Kidney (tissue), 14 donors: ENCODE data around the gene IMMP2L. TPM values are rescaled to one million over a fixed set of nuclear protein-coding genes. Genes with fewer than 3 reads are reported as not detected.
"Not testable (repeated sequence)": the region's sequence is repeated elsewhere in the genome, so short reads cannot be mapped to it uniquely, and the experiment has no call there.

Source experiments
- DNase-seq, 5 donors: peaks; one replicate each; pipeline ENCODE4 v3.0.0-alpha.2; 2013 to 2020
- FAIRE-seq: peaks from 2 replicates; lab custom pipeline; 2012; peaks lifted over from hg19 to GRCh38; lab: Jason Lieb, UNC
- H3K27ac ChIP-seq, 2 donors: one replicate each; pipeline ENCODE4 v1.7.0; 2013; ENCODE audit warnings: low read depth in 2 of 2, low read length in 2 of 2, inconsistent platforms in 1 of 2
- H3K27me3 ChIP-seq: one replicate; pipeline ENCODE4 v1.7.1; 2013; ENCODE audit warnings: low read length, inconsistent platforms; ENCODE audit not compliant: control insufficient read depth, insufficient read depth
- H3K36me3 ChIP-seq, 3 donors: one replicate each; pipeline versions ENCODE4 v1.7.0 to v1.7.1; 2013; ENCODE audit warnings: low read length in 3 of 3, control low read depth in 1 of 3, inconsistent platforms in 1 of 3; ENCODE audit not compliant: insufficient read depth in 3 of 3, control insufficient read depth in 2 of 3
- H3K4me1 ChIP-seq, 3 donors: one replicate each; pipeline versions ENCODE4 v1.7.0 to v1.7.1; 2013; ENCODE audit warnings: low read length in 3 of 3, inconsistent platforms in 1 of 3, low read depth in 1 of 3; ENCODE audit not compliant: control insufficient read depth in 2 of 3, insufficient read depth in 2 of 3
- H3K4me3 ChIP-seq, 3 donors: one replicate each; pipeline versions ENCODE4 v1.7.0 to v1.8.1; 2013; ENCODE audit warnings: low read length in 3 of 3, control low read depth in 1 of 3, inconsistent platforms in 1 of 3
- H3K9ac ChIP-seq, 3 donors: one replicate each; pipeline versions ENCODE4 v1.7.0 to v1.7.1; 2013; ENCODE audit warnings: low read length in 3 of 3, control low read depth in 1 of 3, inconsistent platforms in 1 of 3
- H3K9me3 ChIP-seq, 3 donors: one replicate each; pipeline versions ENCODE4 v1.7.0 to v1.7.1; 2013; ENCODE audit warnings: low read length in 3 of 3, control low read depth in 1 of 3, inconsistent platforms in 1 of 3; ENCODE audit not compliant: control insufficient read depth in 2 of 3, insufficient read depth in 1 of 3
- intact Hi-C: fragments of 100-400 bp; cut with DNase I; formaldehyde crosslinking; loops from one replicate; pipeline ENCODE4 v1.11.1; 2022
- polyA plus RNA-seq: library from polyadenylated mRNA; stranded (reverse); fragments of 350-450 nt; fragmentation: Illumina TruSeq; extraction: RNeasy Lipid Tissue Mini Kit (QIAGEN cat#74804); gene quantifications from one replicate; pipeline ENCODE4 v1.2.3, GENCODE V29; 2014; ENCODE audit warnings: low read depth, low replicate concordance; ENCODE audit not compliant: insufficient read depth
- total RNA-seq: library from RNA; stranded (reverse); fragmentation: NEBNext Ultra II Directional; extraction: Animal tissue kit (Norgen Biotek cat#: 25700); gene quantifications from one replicate; pipeline ENCODE4 v1.2.1, GENCODE V29; 2021
- TF ChIP-seq, protein P1 (sequence below): IDR thresholded peaks from 3 replicates; pipeline ENCODE4 v1.5.1; 2012; ENCODE audit warnings: mild to moderate bottlenecking, moderate library complexity, borderline replicate concordance; ENCODE audit not compliant: insufficient read depth; ENCODE audit errors: extremely low read depth
- donor health status: control.
- donor health status: control.
- donor health status: control.
- donor health status: control.
- donor health status: control.
- donor health status: DM: yes; HTN: yes; CAD: no.
- donor health status: Normal renal cell carcinoma (clear cell type).

The IMMP2L gene
- total and polyA plus RNA-seq, 2 donors from 2014 or later = 46.4 to 52.1 TPM

DNA sequence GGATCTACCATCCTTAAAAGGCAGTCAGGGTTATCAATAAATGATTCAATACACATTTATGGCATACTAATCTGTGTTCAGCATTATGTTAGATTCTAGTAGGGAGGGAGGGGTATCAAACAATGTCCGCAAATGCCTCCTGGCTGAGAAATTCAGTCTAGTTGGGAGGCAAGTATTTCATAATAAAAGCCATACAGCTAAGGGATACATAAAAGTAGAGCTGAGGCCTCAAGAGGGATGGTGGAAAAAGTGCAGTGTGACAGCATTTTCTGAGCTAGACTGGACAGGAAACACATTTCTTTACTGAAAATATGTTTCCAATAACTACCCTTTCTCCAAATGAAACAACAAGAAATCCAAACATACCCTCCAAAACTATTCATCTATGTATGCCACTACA is 624.1 kb downstream of the IMMP2L start:
- Histone ChIP-seq H3K9me3 (no peaks in the 10 kb centered on the region), H3K27ac (no peak overlapping the region), H3K4me1 (no peaks in the 10 kb centered on the region), H3K4me3 (no peak overlapping the region), H3K9ac (no peak overlapping the region), H3K36me3 (no peaks in the 10 kb centered on the region), H3K27me3 (no peaks in the 10 kb centered on the region)
- intact Hi-C loops = no loop called here
- no peak for FAIRE-seq
- TF ChIP-seq, protein P1, sequence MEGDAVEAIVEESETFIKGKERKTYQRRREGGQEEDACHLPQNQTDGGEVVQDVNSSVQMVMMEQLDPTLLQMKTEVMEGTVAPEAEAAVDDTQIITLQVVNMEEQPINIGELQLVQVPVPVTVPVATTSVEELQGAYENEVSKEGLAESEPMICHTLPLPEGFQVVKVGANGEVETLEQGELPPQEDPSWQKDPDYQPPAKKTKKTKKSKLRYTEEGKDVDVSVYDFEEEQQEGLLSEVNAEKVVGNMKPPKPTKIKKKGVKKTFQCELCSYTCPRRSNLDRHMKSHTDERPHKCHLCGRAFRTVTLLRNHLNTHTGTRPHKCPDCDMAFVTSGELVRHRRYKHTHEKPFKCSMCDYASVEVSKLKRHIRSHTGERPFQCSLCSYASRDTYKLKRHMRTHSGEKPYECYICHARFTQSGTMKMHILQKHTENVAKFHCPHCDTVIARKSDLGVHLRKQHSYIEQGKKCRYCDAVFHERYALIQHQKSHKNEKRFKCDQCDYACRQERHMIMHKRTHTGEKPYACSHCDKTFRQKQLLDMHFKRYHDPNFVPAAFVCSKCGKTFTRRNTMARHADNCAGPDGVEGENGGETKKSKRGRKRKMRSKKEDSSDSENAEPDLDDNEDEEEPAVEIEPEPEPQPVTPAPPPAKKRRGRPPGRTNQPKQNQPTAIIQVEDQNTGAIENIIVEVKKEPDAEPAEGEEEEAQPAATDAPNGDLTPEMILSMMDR = no peak
- peak in 1 of 5 donors; percentile 20 for DNase-seq

DNA sequence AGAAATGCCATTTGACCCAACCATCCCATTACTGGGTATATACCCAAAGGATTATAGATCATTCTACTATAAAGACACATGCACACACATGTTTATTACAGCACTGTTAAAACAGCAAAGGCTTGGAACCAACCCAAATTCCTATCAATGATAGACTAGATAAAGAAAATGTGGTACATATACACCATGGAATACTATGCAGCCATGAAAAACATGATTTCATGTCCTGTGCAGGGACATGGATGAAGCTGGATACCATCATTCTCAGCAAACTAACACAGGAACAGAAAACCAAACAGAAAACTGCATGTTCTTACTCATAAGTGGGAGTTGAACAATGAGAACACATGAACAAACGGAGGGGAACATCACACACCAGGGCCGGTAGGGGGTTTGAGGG is 625.6 kb downstream of the IMMP2L start:
- H3K9ac ChIP-seq, H3K27me3 ChIP-seq, intact Hi-C loops, H3K36me3 ChIP-seq, H3K4me1 ChIP-seq, FAIRE-seq, H3K27ac ChIP-seq, H3K9me3 ChIP-seq, H3K4me3 ChIP-seq, DNase-seq: not testable (repeated sequence)

DNA sequence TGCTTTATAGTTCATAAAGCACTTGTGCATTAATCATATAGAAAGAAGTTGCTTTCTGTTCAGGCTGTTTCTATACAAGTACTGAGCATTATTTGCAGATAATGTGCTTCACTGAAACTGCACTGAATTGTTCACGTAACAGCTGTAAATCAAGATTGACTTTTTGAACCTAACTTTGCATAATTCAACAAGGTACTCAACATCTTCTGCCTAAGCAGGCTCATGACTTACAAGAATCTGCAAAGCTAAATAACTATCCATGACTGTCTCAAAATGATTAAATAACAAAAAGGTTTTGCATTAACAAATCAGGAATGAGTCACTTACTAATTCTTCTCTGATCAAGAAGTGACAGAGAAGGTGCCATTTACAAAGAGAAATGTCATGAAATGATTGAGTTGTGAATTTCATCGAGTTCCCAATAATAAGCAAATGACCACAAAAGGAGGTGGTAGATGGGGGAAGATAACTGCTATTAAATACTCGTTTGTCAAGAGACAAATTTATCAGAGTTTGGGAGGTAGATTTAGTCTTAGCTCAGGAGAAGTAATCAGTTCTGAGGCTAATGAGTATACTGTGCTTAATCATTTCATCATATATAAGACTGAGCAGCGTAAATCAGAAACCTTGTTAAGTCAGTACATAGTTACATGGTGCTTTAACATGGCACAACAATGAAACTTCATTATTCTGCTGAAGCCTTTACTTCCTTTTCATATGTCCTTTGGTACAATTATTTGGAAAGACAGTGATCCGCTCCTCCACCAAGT is 632.6 kb downstream of the IMMP2L start:
- H3K4me1 ChIP-seq = no peaks in the 10 kb centered on the region
- no peaks in the 10 kb centered on the region for H3K27me3 ChIP-seq
- TF ChIP-seq, protein P1 = no peak
- intact Hi-C loops = no loop called here
- H3K27ac ChIP-seq = no peak overlapping the region
- no peak for DNase-seq
- FAIRE-seq = no peak
- H3K9ac ChIP-seq = no peak overlapping the region
- H3K9me3 ChIP-seq = no peaks in the 10 kb centered on the region
- no peaks in the 10 kb centered on the region for H3K36me3 ChIP-seq
- no peak overlapping the region for H3K4me3 ChIP-seq

DNA sequence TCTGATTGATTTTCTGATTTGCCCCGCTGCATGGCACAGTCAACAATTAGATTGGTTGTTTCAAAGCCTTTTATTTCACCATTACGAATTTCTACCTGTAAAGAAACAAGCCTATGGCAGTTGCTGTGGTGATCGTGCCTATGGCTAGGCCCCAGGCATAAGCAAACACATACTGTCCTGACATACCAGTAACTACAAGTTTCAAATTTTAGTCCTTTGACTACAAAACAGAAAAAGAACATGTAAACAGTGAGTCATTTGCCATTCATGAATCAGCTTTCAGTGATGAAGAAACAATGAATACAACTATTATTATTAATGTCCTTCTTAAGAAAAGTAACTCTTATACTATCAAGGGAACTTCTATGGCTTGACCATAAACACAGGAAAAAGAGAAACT is 639.4 kb downstream of the IMMP2L start:
- FAIRE-seq = no peak
- Histone ChIP-seq H3K36me3 (no peaks in the 10 kb centered on the region), H3K27me3 (no peaks in the 10 kb centered on the region), H3K4me1 (no peaks in the 10 kb centered on the region), H3K9ac (no peak overlapping the region), H3K27ac (no peak overlapping the region), H3K4me3 (no peak overlapping the region), H3K9me3 (no peaks in the 10 kb centered on the region)
- intact Hi-C loops = no loop called here
- TF ChIP-seq, protein P1 = no peak
- DNase-seq = no peak
